GM21825 (cell line): ENCODE results near the gene SRCIN1.

Experiments used
- ATAC-seq: cut with Tn5 transposase; IDR thresholded peaks from one replicate; pipeline ENCODE4 v1.9.1; 2021; ENCODE audit warnings: mild to moderate bottlenecking, moderate library complexity; ENCODE audit not compliant: unreplicated experiment

Gene SRCIN1

DNA sequence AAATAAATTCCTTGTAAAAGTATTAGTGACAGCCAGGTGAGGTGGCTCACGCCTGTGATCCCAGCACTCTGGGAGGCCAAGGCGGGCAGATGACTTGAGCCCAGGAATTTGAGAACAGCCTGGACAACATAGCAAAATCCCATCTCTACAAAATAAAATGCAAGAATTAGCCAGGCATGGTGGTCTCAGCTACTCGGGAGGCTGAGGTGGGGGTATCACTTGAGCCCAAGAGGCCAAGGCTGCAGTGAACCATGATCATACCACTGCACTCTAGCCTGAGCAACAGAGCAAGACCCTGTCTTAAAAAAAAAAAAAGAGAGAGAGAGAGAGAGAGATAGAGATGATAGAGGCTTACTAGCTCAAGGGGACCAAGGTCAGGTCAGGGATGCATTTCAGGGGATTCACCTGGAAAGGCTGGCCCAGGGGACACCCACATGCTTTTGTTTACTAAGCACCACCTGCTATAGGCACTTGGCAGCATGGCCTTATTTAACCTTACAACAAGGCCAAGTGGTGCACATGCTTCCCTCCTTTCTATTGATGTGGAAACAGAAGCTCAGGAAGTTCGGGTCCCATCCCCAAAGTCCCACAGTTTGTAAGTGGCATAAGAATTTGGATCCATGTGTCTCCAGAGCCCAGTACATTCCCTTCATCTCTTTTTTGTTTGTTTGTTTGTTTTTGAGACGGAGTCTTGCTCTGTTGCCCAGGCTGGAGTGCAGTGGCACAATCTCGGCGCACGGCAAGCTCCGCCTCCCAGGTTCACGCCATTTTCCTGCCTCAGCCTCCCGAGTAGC, 12.4 kb upstream of the SRCIN1 start:
- ATAC-seq: no peak

- no peak for ATAC-seq
These were observed 11.5 kb upstream of the SRCIN1 start for GRCh38 chr17:38617074-38617860.

DNA sequence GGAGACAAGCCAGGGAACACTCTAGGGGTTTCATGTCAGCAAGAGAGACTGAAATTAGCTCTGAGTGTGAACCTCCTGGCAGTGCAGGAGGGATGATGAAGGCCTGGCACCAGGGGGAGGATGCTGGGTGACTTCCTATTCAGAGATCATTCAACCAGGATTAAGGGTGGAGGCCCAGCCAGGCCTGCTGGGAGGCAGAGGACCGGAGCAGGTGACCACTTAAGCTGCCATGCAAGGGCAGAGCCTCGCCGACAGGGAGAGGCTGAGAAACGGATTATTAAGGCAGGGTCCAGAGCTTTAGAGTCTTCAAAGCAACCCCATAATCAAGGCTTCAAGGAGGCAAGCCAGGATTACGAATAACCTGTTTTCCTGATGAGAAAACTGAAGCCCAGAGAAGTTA, 10.6 kb upstream of the SRCIN1 start:
- no peak for ATAC-seq

- ATAC-seq: no peak
These were observed 8.4 kb upstream of the SRCIN1 start for GRCh38 chr17:38613981-38614779.

- ATAC-seq: no peak
These were observed 7.8 kb upstream of the SRCIN1 start for GRCh38 chr17:38613525-38613980.

DNA sequence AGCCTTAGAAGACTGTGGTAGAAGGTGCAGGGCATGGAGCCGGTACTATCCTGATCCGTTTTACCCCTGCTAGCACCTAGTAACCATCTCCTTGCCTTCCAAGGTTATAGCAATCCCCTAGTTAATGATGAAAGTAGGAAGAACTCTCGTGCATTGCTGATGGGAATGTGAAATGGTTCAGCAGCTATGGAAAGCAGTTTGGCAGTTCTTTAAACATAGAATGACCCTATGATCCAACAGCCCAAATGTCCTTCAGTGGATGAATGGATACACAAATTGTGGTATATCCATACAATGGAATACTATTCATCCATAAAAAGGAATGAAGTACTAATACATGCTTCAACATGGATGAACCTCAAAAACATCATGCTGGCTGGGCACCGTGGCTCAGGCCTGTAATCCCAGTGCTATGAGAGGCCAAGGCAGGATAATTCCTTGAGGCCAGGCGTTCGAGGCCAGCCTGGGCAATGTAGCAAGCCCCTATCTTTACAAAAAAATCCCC, 6.2 kb upstream of the SRCIN1 start:
- ATAC-seq: no peak

GRCh38 chr17:38611070-38611786, 5.5 kb upstream of the SRCIN1 start:
- ATAC-seq: no peak

DNA sequence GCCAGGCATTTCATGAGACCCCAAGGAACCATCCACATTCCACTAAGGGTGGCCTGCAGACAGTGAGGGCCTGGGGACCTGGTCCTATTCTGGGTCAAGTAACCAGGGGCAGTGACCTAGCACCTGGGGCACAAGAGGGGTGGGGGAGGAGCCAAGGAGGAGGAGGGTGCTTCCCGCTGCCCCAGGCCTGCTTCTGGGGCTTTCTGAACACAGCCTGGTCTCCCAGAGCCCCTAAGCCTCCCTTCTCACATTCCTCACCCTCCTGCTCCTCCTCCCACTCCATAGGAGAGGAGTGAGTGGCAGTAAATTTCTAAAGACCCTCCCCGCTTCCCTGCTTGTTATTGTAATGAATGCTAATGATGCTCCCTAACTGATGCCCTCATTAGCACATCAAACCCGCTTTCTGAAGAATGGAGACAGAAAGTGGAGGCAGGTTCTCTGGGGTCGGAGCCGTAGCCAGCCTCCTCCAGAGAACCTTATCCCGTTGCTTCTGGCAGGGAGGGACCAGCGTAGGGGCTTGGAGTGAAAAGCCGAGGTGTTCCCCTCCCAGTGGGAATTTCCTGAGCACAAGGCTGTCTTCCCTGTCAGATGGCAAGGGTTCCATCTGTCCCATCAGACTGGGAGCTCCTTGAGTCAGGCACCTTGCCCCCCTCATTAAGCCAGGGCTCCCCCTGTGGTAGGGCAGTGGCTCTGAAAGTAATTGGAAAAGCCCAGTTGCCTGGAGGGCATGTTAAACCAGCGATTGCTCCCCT, 3.7 kb upstream of the SRCIN1 start:
- ATAC-seq: no peak

GRCh38 chr17:38608648-38609047, 2.9 kb upstream of the SRCIN1 start:
- no peak for ATAC-seq

- no peak for ATAC-seq
These were observed 1.2 kb upstream of the SRCIN1 start for GRCh38 chr17:38606646-38607611.

DNA sequence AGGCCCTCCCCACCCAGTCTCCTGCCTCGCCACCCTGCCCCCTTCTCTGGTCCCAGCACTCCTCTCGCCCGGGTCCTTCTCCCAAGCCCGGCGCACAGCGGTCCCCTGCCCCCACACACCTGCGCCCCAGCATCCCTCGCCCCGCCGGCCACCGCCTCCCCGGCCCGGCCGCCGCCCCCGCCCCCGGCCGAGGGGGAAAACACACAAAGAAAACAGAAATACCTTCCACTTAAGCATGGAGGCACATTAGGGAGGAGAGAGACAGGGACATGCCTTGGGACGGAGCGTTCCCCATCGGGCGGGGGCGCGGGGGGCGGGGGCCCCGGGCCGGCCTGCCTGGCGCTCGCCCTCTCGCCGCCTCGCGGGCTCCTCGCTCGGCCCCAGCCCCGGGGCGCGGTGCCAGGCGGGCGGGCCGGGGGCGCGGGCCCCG, 326 bp downstream of the SRCIN1 start:
- no peak for ATAC-seq

DNA sequence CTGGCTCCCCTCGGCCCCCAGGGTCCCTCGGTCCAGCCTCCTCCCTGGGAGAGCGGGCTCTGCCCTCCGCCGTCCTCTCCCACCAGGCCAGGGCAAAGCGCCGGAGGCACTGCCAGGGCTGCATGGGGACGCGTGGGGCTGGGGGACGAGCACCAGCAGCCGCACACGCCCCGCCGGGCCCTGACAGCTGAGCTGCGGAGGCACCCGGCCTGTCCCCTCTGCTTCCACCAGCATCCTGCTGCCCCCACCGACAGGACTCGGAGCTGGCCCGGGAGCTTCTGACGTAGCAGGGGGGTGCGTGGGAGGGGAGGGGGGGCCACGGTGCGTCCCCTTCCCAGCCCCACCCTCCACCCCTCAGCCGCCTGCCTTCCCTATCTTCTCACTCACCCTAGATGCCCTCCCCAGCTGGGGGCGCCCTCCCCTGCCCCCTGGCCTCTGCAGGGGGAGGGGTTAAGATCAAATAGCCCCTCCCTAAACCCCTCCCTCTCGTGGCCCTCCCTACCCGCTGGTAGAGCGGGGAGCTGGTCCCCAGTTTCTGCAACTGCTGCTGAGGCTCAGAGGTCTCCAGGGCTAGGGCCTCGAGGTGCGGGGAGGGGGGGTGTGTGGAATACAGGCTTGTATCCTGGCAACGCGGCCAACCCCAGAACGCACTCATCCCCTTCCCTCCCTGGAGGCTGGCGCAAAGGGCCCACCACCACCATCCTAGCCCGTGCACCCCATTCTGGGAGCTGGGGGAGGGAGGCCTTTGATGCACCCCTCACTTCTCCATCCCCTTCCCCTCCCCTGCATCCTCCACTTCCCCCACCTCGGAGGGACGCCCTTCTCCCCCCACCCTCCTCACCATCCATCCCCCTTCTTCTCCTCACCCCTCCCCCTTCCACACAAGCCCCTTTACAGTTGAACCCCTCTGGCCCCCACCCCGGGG, 1.0 kb downstream of the SRCIN1 start:
- no peak for ATAC-seq

GRCh38 chr17:38603786-38604478, 1.8 kb downstream of the SRCIN1 start:
- no peak for ATAC-seq

GRCh38 chr17:38602956-38603785, 2.6 kb downstream of the SRCIN1 start:
- ATAC-seq: no peak

GRCh38 chr17:38602453-38602852, 3.3 kb downstream of the SRCIN1 start:
- ATAC-seq: no peak
